Measurements from ENCODE around the gene METTL8. TPM values are rescaled to one million over a fixed set of nuclear protein-coding genes. Genes with fewer than 3 reads are reported as not detected.

The METTL8 gene
- total and polyA plus RNA-seq, 2 experiments from 2014 or later, result 60.9 to 64.3 TPM

DNA sequence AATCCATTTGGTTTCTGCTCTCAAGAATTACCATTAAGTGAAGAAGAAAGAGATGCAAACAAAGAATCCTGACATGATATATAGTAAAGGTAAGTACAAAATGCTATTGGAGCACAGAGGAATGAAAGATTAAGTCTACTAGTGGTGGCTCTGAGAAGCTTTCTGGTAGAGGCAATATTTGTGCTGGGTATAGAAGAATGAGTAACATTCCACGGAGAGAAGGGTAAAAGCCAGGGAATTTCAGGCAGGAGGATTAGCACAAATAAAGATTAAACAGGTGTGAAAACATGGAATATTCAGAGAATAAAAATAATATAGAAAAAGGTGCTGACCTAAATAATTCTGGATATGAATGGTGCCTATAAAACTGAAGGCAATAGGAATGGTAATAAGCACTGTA is 31.8 kb downstream of the METTL8 start:
- Histone ChIP-seq H3K4me2 (no peak overlapping the region), H3F3A (replicated peaks; ENCODE audit: low read depth) (no peaks in the 10 kb centered on the region), H3K79me2 (replicated peaks; ENCODE audit: insufficient read depth) (peaks cover 73% of the 10 kb centered on the region), H3K27me3 (ENCODE audit: insufficient read depth) (no peaks in the 10 kb centered on the region), H2AFZ (no peak overlapping the region), H3K9me2 (ENCODE audit: insufficient read depth) (peaks cover 10% of the 10 kb centered on the region), H4K20me1 (replicated peaks; ENCODE audit: insufficient read depth) (no peaks in the 10 kb centered on the region), H3K27ac (ENCODE audit: low read depth) (no peak overlapping the region), H3K4me3 (no peak overlapping the region), H3K4me1 (ENCODE audit: insufficient read depth) (peaks cover 19% of the 10 kb centered on the region), H3K36me3 (ENCODE audit: insufficient read depth) (peaks cover 12% of the 10 kb centered on the region; the same call in 1 of the 2 replicates)
- Mint-ChIP-seq H3K27ac (no peak overlapping the region), H3K36me3 (ENCODE audit: low read depth) (peaks cover 31% of the 10 kb centered on the region), H3K9me3 (peaks cover 10% of the 10 kb centered on the region), H3K4me3 (no peak overlapping the region), H3K27me3 (ENCODE audit: insufficient read depth, low read depth, poor library complexity) (peaks cover 2% of the 10 kb centered on the region), H3K4me1 (peaks cover 32% of the 10 kb centered on the region)
- DNase-seq (ENCODE audit: low spot score) (no peak), ATAC-seq (no peak)
- TF ChIP-seq EZH2phosphoT487 (IDR thresholded peaks at IDR 0.05; ENCODE audit: unreplicated experiment) (no peak), CREB1 (CRISPR knock-in tag; IDR thresholded peaks at IDR 0.05; ENCODE audit: low read depth) (no peak), ZNF331 (CRISPR knock-in tag; IDR thresholded peaks at IDR 0.05; ENCODE audit: low read depth) (no peak), NANOG (IDR thresholded peaks at IDR 0.05; ENCODE audit: borderline replicate concordance) (no peak), STAT1 (IDR thresholded peaks at IDR 0.05; ENCODE audit: unreplicated experiment) (no peak), ZNF114 (CRISPR knock-in tag; IDR thresholded peaks at IDR 0.05) (no peak), EZH2 (IDR thresholded peaks at IDR 0.05; ENCODE audit: low read depth, unreplicated experiment) (no peak), POLR2AphosphoS5 (IDR thresholded peaks at IDR 0.05; ENCODE audit: low read depth) (no peak), JUNB (IDR thresholded peaks at IDR 0.05; ENCODE audit: unreplicated experiment) (no peak)
- TF ChIP-seq, protein P1, sequence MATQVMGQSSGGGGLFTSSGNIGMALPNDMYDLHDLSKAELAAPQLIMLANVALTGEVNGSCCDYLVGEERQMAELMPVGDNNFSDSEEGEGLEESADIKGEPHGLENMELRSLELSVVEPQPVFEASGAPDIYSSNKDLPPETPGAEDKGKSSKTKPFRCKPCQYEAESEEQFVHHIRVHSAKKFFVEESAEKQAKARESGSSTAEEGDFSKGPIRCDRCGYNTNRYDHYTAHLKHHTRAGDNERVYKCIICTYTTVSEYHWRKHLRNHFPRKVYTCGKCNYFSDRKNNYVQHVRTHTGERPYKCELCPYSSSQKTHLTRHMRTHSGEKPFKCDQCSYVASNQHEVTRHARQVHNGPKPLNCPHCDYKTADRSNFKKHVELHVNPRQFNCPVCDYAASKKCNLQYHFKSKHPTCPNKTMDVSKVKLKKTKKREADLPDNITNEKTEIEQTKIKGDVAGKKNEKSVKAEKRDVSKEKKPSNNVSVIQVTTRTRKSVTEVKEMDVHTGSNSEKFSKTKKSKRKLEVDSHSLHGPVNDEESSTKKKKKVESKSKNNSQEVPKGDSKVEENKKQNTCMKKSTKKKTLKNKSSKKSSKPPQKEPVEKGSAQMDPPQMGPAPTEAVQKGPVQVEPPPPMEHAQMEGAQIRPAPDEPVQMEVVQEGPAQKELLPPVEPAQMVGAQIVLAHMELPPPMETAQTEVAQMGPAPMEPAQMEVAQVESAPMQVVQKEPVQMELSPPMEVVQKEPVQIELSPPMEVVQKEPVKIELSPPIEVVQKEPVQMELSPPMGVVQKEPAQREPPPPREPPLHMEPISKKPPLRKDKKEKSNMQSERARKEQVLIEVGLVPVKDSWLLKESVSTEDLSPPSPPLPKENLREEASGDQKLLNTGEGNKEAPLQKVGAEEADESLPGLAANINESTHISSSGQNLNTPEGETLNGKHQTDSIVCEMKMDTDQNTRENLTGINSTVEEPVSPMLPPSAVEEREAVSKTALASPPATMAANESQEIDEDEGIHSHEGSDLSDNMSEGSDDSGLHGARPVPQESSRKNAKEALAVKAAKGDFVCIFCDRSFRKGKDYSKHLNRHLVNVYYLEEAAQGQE (IDR thresholded peaks at IDR 0.05; ENCODE audit: unreplicated experiment), result no peak
- TF ChIP-seq, protein P2, sequence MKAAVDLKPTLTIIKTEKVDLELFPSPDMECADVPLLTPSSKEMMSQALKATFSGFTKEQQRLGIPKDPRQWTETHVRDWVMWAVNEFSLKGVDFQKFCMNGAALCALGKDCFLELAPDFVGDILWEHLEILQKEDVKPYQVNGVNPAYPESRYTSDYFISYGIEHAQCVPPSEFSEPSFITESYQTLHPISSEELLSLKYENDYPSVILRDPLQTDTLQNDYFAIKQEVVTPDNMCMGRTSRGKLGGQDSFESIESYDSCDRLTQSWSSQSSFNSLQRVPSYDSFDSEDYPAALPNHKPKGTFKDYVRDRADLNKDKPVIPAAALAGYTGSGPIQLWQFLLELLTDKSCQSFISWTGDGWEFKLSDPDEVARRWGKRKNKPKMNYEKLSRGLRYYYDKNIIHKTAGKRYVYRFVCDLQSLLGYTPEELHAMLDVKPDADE (IDR thresholded peaks at IDR 0.05), result no peak
- TF ChIP-seq, protein P3, sequence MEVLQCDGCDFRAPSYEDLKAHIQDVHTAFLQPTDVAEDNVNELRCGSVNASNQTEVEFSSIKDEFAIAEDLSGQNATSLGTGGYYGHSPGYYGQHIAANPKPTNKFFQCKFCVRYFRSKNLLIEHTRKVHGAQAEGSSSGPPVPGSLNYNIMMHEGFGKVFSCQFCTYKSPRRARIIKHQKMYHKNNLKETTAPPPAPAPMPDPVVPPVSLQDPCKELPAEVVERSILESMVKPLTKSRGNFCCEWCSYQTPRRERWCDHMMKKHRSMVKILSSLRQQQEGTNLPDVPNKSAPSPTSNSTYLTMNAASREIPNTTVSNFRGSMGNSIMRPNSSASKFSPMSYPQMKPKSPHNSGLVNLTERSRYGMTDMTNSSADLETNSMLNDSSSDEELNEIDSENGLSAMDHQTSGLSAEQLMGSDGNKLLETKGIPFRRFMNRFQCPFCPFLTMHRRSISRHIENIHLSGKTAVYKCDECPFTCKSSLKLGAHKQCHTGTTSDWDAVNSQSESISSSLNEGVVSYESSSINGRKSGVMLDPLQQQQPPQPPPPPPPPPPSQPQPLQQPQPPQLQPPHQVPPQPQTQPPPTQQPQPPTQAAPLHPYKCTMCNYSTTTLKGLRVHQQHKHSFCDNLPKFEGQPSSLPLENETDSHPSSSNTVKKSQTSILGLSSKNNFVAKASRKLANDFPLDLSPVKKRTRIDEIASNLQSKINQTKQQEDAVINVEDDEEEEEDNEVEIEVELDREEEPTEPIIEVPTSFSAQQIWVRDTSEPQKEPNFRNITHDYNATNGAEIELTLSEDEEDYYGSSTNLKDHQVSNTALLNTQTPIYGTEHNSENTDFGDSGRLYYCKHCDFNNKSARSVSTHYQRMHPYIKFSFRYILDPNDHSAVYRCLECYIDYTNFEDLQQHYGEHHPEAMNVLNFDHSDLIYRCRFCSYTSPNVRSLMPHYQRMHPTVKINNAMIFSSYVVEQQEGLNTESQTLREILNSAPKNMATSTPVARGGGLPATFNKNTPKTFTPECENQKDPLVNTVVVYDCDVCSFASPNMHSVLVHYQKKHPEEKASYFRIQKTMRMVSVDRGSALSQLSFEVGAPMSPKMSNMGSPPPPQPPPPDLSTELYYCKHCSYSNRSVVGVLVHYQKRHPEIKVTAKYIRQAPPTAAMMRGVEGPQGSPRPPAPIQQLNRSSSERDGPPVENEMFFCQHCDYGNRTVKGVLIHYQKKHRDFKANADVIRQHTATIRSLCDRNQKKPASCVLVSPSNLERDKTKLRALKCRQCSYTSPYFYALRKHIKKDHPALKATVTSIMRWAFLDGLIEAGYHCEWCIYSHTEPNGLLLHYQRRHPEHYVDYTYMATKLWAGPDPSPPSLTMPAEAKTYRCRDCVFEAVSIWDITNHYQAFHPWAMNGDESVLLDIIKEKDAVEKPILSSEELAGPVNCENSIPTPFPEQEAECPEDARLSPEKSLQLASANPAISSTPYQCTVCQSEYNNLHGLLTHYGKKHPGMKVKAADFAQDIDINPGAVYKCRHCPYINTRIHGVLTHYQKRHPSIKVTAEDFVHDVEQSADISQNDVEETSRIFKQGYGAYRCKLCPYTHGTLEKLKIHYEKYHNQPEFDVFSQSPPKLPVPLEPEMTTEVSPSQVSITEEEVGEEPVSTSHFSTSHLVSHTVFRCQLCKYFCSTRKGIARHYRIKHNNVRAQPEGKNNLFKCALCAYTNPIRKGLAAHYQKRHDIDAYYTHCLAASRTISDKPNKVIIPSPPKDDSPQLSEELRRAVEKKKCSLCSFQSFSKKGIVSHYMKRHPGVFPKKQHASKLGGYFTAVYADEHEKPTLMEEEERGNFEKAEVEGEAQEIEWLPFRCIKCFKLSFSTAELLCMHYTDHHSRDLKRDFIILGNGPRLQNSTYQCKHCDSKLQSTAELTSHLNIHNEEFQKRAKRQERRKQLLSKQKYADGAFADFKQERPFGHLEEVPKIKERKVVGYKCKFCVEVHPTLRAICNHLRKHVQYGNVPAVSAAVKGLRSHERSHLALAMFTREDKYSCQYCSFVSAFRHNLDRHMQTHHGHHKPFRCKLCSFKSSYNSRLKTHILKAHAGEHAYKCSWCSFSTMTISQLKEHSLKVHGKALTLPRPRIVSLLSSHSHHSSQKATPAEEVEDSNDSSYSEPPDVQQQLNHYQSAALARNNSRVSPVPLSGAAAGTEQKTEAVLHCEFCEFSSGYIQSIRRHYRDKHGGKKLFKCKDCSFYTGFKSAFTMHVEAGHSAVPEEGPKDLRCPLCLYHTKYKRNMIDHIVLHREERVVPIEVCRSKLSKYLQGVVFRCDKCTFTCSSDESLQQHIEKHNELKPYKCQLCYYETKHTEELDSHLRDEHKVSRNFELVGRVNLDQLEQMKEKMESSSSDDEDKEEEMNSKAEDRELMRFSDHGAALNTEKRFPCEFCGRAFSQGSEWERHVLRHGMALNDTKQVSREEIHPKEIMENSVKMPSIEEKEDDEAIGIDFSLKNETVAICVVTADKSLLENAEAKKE (CRISPR knock-in tag; IDR thresholded peaks at IDR 0.05), result no peak
- TF ChIP-seq, protein P4, sequence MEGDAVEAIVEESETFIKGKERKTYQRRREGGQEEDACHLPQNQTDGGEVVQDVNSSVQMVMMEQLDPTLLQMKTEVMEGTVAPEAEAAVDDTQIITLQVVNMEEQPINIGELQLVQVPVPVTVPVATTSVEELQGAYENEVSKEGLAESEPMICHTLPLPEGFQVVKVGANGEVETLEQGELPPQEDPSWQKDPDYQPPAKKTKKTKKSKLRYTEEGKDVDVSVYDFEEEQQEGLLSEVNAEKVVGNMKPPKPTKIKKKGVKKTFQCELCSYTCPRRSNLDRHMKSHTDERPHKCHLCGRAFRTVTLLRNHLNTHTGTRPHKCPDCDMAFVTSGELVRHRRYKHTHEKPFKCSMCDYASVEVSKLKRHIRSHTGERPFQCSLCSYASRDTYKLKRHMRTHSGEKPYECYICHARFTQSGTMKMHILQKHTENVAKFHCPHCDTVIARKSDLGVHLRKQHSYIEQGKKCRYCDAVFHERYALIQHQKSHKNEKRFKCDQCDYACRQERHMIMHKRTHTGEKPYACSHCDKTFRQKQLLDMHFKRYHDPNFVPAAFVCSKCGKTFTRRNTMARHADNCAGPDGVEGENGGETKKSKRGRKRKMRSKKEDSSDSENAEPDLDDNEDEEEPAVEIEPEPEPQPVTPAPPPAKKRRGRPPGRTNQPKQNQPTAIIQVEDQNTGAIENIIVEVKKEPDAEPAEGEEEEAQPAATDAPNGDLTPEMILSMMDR (conservative IDR thresholded peaks at IDR 0.05; ENCODE audit: low read depth in 2 of 2), result no peak
